Measurements from ENCODE around the gene ATP1A1.

DNA sequence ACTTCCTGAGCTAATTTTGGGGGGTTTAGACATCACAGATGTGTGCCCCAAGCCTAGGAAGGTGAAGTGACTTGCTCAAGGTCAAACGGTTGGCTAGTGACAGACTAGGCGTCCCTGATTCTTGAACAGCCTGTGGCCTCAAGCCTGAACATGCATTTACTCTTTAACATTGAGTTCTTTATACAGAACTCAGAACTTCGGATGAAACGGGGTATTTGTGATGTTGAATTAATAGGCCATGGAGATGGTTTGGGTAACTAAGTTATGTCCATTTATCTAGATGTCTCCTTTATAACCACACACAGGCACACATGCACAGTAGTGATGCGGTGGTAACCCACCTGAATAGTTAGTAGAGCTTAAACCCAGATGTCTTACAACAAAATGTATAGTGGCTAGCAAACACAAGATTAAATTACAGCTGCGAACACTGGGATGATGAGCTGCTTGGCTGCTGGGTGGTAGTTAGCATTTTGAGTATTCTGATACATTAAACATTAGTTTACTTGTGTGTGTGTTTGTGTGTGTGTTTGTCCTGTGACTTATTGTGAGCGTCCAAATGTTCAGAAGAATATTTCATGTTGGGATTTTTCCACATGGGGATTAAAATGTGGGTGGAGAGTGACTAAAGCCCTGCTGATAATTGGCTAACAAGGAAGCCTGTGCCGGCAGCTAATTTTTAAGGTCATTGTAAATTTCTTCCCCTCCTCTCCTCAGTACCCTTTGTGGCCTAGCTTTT lies 2.3 kb downstream of the ATP1A1 start:
- no peak for TF ChIP-seq POLR2A (IDR thresholded peaks at IDR 0.05)
- no peak for TF ChIP-seq CTCF (IDR thresholded peaks at IDR 0.05)

Data from ovary (tissue), 3 donors.